Fibroblast of lung (primary cell): ENCODE data around the gene ZDHHC14. TPM values are rescaled to one million over a fixed set of nuclear protein-coding genes. Genes with fewer than 3 reads are reported as not detected.

Experiments used
- DNase-seq, 2 donors: peaks; one replicate each; pipeline versions ENCODE4 v3.0.0 to v3.0.0-alpha.2; 2010; ENCODE audit warnings: low read depth in 2 of 2
- H2AFZ ChIP-seq: 2 replicates; pipeline ENCODE4 v1.5.1; 2012; ENCODE audit warnings: low read length, control low read depth, inconsistent platforms
- H3K27ac ChIP-seq: 2 replicates; pipeline ENCODE4 v1.5.1; 2011; ENCODE audit warnings: low read length, control low read depth; ENCODE audit not compliant: insufficient read depth
- H3K27me3 ChIP-seq: 2 replicates; pipeline ENCODE4 v1.5.1; 2011; ENCODE audit warnings: mild to moderate bottlenecking, low read length; ENCODE audit not compliant: control insufficient read depth, insufficient read depth
- H3K36me3 ChIP-seq: 2 replicates; pipeline ENCODE4 v1.5.1; 2011; ENCODE audit warnings: low read length; ENCODE audit not compliant: control insufficient read depth, insufficient read depth
- H3K4me1 ChIP-seq: 2 replicates; pipeline ENCODE4 v1.5.1; 2011; ENCODE audit warnings: low read length; ENCODE audit not compliant: control insufficient read depth, insufficient read depth; ENCODE audit errors: extremely low read depth
- H3K4me2 ChIP-seq: 2 replicates; pipeline ENCODE4 v1.5.1; 2011; ENCODE audit warnings: low read length, control low read depth; ENCODE audit not compliant: insufficient read depth; ENCODE audit errors: extremely low read depth
- H3K4me3 ChIP-seq, 4 experiments: fragments of 200-600 bp in 1 of 4; sonication (generic) in 1 of 4; replicated peaks in 1 of 4; 2 replicates each; pipeline ENCODE4 v1.5.1; 2011 to 2016; ENCODE audit warnings: low read length in 4 of 4, low read depth in 3 of 4, mild to moderate bottlenecking in 3 of 4, control low read depth in 2 of 4, inconsistent platforms in 1 of 4, mixed read lengths in 1 of 4; ENCODE audit not compliant: insufficient read depth in 1 of 4; ENCODE audit errors: control extremely low read depth in 1 of 4
- H3K79me2 ChIP-seq: 2 replicates; pipeline ENCODE4 v1.5.1; 2012; ENCODE audit warnings: mild to moderate bottlenecking, low read length, inconsistent platforms; ENCODE audit not compliant: control insufficient read depth, insufficient read depth
- H3K9ac ChIP-seq: 2 replicates; pipeline ENCODE4 v1.5.1; 2011; ENCODE audit warnings: mild to moderate bottlenecking, low read length, control low read depth; ENCODE audit not compliant: insufficient read depth
- H3K9me3 ChIP-seq: 2 replicates; pipeline ENCODE4 v1.5.1; 2012; ENCODE audit warnings: low read depth, low read length; ENCODE audit not compliant: control insufficient read depth, insufficient read depth
- H4K20me1 ChIP-seq: 2 replicates; pipeline ENCODE4 v1.5.1; 2011; ENCODE audit warnings: low read length; ENCODE audit not compliant: control insufficient read depth, insufficient read depth; ENCODE audit errors: extremely low read depth
- EZH2 ChIP-seq: IDR thresholded peaks from 2 replicates; pipeline ENCODE4 v1.5.1; 2012; ENCODE audit warnings: low read length, control low read depth, mild to moderate bottlenecking; ENCODE audit errors: missing control alignments
- polyA plus RNA-seq, 2 donors: library from polyadenylated mRNA; depleted of rRNA in 1 of 2; stranded (reverse) in 1 of 2; unstranded in 1 of 2; fragments of >200 nt; gene quantifications; 2 replicates each; pipeline ENCODE4 v1.2.1, GENCODE V29; 2011 to 2012; ENCODE audit warnings: missing spikeins in 1 of 2
- total RNA-seq: library from RNA; depleted of rRNA; stranded (reverse); fragments of >200 nt; gene quantifications from 2 replicates; pipeline ENCODE4 v1.2.1, GENCODE V29; 2014
- TF ChIP-seq, protein P1 (sequence below), 2 donors: IDR thresholded peaks in 1 of 2; conservative IDR thresholded peaks in 1 of 2; 1 replicate in 1 of 2; 2 replicates in 1 of 2; pipeline ENCODE4 v1.5.1; 2011 to 2012; ENCODE audit warnings: low read length in 2 of 2, control low read depth in 1 of 2, inconsistent platforms in 1 of 2, low read depth in 1 of 2, mild to moderate bottlenecking in 1 of 2

ZDHHC14 gene
- total and polyA plus RNA-seq, 2 donors (not counting 1 experiment from before 2014, with no cell fraction given): 1.7 to 3.5 TPM

DNA sequence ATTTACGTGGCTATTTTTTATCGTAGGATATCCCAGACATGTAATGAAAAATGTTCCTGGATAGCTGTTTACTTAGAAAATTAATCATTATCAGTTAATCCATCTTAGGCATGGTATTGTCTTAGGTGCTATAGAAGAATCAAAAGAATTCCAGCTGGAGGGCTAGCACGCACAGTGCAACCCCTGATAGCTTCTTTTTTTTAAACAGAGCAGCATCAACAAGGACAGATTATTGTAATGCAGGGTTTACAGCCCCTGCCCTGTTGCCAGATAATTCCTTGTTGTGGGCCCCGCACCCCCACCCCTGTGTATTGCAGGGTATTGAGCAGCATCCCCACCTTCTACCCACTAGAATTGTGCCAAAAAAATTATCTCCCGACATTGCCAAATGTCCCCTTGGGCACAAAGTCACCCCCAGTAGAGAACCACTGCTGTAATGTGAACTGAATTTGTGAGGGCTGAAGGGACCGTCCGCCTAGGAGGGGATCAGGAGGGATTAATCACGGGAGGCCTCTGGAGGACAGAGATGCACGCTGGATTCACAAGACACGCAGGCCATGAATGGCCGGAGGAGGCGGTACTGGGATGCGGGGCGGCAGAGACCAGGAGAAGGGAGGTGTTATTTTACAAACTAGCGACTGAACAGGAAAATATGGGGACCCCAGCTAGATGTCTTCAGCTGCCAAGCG is 174.6 kb downstream of the ZDHHC14 start:
- Histone ChIP-seq H3K4me1 (no peaks in the 10 kb centered on the region), H3K27ac (no peak overlapping the region), H2AFZ (no peak overlapping the region), H3K9ac (no peak overlapping the region), H3K4me2 (no peak overlapping the region), H3K36me3 (no peaks in the 10 kb centered on the region), H3K79me2 (no peaks in the 10 kb centered on the region), H4K20me1 (no peaks in the 10 kb centered on the region), H3K27me3 (no peaks in the 10 kb centered on the region), H3K9me3 (no peaks in the 10 kb centered on the region), H3K4me3 (no peak overlapping the region)
- no peak for TF ChIP-seq EZH2
- TF ChIP-seq, protein P1, sequence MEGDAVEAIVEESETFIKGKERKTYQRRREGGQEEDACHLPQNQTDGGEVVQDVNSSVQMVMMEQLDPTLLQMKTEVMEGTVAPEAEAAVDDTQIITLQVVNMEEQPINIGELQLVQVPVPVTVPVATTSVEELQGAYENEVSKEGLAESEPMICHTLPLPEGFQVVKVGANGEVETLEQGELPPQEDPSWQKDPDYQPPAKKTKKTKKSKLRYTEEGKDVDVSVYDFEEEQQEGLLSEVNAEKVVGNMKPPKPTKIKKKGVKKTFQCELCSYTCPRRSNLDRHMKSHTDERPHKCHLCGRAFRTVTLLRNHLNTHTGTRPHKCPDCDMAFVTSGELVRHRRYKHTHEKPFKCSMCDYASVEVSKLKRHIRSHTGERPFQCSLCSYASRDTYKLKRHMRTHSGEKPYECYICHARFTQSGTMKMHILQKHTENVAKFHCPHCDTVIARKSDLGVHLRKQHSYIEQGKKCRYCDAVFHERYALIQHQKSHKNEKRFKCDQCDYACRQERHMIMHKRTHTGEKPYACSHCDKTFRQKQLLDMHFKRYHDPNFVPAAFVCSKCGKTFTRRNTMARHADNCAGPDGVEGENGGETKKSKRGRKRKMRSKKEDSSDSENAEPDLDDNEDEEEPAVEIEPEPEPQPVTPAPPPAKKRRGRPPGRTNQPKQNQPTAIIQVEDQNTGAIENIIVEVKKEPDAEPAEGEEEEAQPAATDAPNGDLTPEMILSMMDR (conservative IDR thresholded peaks at IDR 0.05 in 1 of 2, IDR thresholded peaks at IDR 0.05 in 1 of 2; ENCODE audit: low read depth in 1 of 2, low read length in 2 of 2): no peak
- DNase-seq: no peak

DNA sequence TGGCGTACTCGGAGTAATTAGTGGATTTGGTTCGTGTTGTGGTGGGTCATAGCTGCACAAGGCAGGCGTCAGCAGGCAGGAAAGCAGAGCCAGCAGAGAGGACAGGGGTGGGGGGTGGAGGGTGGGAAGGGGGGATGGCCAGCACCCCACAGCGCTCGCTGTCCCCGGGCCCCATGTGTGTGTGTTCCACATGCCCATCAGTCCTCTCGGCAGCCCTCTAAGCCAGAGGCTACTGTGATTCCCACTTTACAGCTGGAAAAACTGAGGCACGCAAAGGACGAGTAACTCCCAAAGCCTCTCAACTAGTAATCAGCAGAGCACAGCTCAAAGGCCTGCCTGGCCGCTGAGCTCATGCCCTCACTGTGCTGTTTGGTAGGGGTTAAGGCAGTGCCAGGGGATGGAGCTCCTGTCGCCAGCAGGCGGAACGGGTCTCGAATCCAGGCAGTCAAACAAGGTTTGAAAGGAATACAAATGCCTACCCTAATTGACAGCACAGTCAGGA is 175.2 kb downstream of the ZDHHC14 start:
- no peak for TF ChIP-seq EZH2
- TF ChIP-seq, protein P1 (conservative IDR thresholded peaks at IDR 0.05 in 1 of 2, IDR thresholded peaks at IDR 0.05 in 1 of 2; ENCODE audit: low read depth in 1 of 2, low read length in 2 of 2): no peak
- no peak overlapping the region for H2AFZ ChIP-seq

DNA sequence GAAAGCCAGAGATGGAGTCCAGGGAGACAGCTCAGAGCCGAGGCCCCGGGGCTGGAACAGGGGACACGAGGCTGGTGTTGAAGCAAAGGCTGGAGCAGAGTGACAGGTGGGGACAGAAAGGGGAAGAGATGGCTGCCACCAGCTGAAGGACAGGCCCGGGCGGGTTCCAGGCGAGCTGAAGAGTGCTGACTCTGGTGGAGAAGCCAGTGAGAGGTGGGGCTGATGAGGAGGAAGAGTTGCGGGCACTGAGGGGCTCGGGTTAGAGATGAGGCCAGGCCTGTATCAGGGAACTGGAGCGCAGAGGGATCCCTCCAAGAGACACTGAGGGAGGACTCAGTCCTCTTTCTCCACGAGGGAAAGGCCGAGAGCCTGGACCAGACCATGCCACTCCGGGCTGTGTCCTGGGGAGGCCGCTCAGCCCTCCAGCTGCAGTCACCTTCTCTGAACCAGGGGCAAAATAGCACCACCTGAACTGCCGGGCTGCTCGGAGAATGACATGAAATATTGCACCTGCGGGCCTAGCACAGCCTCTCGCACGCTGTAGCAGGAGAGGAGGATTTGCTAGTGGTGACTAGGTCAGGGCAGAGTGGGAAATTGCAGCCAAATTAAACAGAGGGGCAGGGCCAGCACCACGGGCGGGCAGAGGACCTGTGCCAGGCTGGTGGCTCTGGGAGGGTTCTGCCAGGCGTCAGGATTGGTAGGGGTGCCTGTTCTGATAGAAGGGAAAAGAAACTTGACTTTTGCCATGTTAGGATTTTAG is 175.9 kb downstream of the ZDHHC14 start:
- Histone ChIP-seq H3K79me2 (no peaks in the 10 kb centered on the region), H3K4me2 (no peak overlapping the region), H4K20me1 (no peaks in the 10 kb centered on the region), H2AFZ (no peak overlapping the region), H3K4me1 (no peaks in the 10 kb centered on the region), H3K9me3 (no peaks in the 10 kb centered on the region), H3K4me3 (no peak overlapping the region), H3K9ac (no peak overlapping the region), H3K27me3 (no peaks in the 10 kb centered on the region), H3K27ac (no peak overlapping the region), H3K36me3 (no peaks in the 10 kb centered on the region)
- no peak for DNase-seq
- TF ChIP-seq EZH2: no peak
- TF ChIP-seq, protein P1 (conservative IDR thresholded peaks at IDR 0.05 in 1 of 2, IDR thresholded peaks at IDR 0.05 in 1 of 2; ENCODE audit: low read depth in 1 of 2, low read length in 2 of 2): no peak

More for the DNA sequence above, 175.2 kb downstream of the ZDHHC14 start:
- Histone ChIP-seq H3K79me2 (no peaks in the 10 kb centered on the region), H3K9ac (no peak overlapping the region), H3K9me3 (no peaks in the 10 kb centered on the region), H3K36me3 (no peaks in the 10 kb centered on the region), H3K27me3 (no peaks in the 10 kb centered on the region), H3K4me1 (no peaks in the 10 kb centered on the region), H3K4me2 (no peak overlapping the region), H3K27ac (no peak overlapping the region), H3K4me3 (no peak overlapping the region), H4K20me1 (no peaks in the 10 kb centered on the region)
- no peak for DNase-seq
